Fibroblast of peridontal ligament (primary cell): Measurements from ENCODE around the gene U2AF2.

Experiments
- DNase-seq: peaks from one replicate; pipeline ENCODE4 v3.0.0-alpha.2; 2010; ENCODE audit errors: extremely low read depth

Gene U2AF2

DNA sequence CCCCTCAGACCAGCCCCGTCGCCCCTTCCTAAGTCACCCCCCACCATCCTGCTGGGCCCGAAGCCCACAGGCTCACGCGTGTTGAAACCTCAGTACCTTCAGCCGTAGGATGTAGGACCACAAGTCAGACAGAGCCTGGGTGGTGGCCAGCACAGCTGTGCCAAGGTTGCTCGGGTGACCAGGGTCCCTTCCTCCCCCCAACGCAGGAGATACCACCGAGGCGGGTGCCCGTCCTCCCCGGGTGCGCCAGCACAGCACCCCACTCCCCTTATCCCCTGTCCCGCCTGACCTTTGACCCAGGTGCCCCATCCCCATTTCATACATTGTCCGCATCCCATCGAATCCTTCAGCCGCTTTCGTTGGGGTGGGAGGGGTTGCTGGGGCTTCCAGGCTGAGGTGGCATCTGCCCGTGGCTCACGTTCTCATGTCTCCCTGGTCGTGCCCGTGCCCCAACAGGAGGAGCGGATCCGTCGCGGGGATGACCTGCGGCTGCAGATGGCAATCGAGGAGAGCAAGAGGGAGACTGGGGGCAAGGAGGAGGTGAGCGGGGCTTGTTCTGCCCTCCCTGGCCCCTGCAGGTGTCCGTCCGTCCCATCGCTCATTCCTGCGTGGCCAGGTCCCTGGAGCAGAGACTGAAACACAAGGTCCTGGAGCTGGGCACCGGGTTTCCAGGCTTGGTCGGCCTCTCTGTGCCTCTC is 34.7 kb downstream of the U2AF2 start:
- no peak for DNase-seq

- no peak for DNase-seq
These were observed 35.4 kb downstream of the U2AF2 start for GRCh38 chr19:55690109-55690768.

DNA sequence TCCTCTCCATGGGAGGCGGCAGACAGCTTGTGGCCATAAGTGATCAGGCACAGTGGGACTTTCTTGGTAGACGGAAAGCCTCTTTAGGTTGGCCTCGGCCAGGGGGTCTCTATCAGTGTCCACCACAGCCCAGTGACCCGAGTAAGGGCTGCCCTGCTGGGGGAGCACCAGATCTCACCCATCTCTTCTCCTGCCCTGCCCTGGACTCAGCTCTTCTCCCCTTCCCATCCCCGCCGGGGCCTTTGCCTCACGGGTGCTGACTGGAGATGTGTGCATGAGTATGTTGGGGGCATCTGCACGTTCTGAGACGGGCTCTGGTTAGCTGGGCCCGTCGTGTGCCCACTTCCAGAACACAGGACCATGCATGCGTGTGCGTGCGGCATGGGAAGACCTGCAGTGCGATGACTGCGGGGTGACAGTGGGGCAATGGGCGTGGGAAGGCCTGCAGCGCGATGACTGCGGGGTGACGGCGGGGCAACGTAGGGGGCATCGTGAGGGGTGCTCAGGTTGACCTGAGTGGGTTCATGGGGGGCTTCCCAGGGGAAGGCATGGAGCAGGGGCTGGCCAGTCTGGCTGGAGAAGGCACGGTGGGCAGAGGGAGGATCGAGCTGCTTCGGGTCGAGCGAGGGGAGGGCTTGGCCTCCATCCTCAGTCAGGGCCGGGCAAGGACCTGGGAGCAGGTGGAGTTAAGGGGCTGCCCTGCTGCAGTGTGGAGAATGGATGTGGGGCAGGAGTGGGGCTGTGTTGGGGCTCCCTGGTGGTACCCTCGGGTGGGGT is 36.1 kb downstream of the U2AF2 start:
- DNase-seq = no peak

DNA sequence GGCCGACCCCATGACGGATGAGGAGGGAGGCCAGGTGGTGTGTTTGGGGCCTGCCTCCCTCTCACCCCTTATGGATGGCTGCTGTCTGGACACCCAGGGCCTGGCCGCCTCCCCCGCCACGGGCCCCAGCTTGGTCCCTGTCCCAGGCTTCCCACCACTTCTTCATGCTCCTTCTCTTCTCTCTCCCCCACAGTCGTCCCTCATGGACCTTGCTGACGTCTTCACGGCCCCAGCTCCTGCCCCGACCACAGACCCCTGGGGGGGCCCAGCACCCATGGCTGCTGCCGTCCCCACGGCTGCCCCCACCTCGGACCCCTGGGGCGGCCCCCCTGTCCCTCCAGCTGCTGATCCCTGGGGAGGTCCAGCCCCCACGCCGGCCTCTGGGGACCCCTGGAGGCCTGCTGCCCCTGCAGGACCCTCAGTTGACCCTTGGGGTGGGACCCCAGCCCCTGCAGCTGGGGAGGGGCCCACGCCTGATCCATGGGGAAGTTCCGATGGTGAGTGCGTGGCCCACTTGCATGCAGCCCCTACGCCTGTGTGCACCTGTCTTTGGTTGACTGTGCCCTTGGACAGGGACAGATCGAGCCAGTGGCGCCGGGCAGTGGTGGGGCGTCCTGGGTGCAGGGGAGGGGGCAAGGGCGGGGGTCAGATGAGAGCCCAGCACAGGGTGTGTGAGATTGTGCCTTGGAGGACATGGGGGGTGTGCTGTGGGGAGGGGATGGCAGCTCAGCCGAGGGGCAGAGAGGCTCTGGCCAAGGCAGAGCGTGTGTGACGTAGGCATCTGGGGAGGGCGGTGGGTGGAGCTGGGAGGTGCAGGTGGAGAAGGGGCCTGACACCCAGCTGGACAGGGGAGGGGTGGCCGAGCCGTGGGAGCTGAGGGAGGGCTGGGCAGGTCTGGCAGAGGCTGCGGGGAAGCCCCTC is 37.0 kb downstream of the U2AF2 start:
- no peak for DNase-seq

DNA sequence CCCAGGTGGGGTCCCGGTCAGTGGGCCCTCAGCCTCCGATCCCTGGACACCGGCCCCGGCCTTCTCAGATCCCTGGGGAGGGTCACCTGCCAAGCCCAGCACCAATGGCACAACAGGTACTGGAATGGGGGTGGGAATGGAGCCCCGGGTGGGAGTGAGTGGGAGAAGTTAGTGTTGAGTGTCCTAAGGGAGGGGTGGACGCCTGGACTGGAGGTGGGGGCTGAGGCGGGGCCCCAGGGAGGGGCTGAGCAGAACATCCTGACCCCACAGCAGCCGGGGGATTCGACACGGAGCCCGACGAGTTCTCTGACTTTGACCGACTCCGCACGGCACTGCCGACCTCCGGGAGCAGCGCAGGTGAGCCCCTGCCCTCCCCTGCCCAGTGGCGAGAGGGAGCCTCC is 37.8 kb downstream of the U2AF2 start:
- no peak for DNase-seq

DNA sequence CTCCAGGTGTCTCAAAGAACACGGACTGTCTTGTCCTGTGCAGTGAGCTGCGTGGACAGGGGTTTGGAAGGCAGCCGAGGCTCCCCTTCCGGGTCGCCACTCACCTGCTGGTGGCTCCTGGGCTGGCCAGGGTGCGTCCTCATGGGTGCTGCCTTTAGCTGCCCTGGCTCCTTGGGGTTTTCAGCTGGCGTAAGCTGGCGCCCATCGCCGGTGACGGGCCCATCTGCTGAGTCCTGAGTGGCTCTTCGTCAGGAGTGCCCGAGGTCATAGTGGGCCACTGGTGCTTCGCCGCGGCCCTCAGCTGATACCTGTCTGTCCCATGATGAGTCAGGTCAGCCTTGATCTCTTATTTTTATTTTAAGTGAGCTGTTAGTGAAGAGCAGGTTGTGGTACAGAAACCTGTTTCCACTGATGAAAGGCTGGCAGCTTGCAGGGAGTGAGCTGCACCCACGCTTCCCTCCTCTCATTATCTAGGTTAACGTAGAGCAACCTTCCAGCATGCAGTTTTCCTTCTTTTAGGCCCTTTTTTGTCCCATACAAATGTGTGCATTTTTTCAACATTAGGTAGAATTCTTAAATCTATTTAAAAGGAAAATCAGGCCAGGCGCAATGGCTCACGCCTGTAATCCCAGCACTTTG is 38.6 kb downstream of the U2AF2 start:
- DNase-seq = no peak

DNA sequence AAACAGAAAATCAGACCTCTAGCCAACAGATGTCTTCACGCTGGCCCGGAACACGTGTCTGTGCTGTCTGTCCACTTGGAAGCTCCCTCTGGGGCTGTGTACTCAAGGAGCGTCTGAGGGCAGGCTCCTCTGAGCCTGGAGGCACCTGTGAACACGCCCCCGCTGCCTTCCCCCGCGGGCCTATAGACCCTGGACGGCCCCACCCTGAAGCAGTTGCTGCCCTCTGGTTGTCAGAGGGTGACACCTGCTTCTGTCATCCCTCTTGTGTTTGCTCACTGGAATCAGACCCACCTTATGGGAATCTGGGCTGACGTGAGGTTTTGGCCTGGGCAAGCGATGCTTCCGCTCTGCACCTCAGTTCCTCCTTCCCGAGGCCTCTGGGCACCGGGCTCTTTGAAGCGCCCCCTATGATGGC is 39.4 kb downstream of the U2AF2 start:
- no peak for DNase-seq

DNA sequence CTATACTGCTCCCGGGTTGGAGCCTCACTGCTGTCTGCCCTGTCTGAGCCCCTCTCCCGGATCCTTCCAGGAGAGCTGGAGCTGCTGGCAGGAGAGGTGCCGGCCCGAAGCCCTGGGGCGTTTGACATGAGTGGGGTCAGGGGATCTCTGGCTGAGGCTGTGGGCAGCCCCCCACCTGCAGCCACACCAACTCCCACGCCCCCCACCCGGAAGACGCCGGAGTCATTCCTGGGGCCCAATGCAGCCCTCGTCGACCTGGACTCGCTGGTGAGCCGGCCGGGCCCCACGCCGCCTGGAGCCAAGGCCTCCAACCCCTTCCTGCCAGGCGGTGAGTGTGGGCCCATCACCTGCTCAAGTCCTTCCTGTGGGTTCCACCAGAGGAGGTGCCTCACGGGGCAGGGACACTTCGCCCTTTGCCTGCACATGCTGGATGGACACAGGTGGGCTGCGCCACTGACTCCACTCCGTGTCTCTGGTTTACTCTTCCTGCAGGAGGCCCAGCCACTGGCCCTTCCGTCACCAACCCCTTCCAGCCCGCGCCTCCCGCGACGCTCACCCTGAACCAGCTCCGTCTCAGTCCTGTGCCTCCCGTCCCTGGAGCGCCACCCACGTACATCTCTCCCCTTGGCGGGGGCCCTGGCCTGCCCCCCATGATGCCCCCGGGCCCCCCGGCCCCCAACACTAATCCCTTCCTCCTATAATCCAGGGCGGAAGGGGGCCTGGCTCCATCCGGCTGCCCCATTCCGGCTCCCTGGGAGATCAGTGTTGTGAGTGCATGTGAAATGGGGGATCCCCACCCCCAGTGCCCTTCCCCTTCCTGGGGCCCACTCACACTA is 40.0 kb downstream of the U2AF2 start:
- DNase-seq = no peak

GRCh38 chr19:55695511-55696290 is 40.9 kb downstream of the U2AF2 start:
- no peak for DNase-seq

GRCh38 chr19:55696301-55697068 is 41.6 kb downstream of the U2AF2 start:
- DNase-seq = no peak

DNA sequence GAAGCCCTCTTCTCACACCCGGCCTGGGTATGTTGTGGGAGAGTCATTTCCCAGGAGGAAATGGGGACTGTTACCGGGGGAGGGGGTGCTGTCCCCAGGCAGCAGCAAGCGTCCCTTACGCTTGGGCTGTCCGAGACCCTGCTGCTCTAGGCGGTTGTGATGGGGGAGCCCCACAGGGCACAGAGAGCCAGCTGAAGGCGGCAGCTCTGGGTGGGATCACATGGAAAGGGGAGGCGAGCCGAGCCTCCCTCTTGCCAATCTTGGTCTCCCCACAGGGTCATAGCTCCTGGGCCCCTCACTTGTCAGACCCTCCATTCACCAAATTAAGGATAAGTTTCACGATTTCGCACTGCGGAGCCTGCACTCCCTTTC is 42.2 kb downstream of the U2AF2 start:
- DNase-seq = no peak

GRCh38 chr19:55697698-55698097 is 42.9 kb downstream of the U2AF2 start:
- DNase-seq = no peak

DNA sequence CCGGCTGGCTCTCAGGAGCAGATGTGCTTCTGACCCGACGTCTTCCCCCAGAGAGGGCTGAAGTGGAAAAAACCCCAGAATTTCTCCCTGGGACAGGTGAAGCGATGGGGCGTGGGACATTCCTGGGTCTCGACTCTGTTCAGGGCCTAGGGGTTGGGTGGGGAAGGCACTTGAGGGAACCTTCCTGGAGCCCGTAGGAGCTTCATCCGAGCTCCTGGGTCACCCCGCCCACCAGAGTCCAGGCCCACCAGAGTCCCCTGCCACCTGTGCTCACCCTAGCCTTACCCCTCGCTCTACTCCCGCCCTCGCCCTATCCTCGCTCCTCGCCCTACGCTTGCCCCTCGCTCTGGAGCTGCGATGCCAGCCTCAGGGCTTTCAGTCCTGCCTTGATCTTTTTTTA is 43.4 kb downstream of the U2AF2 start:
- no peak for DNase-seq

- no peak for DNase-seq
These were observed 44.4 kb downstream of the U2AF2 start for GRCh38 chr19:55699221-55699620.

- DNase-seq = no peak
These were observed 46.0 kb downstream of the U2AF2 start for GRCh38 chr19:55700813-55701212.

GRCh38 chr19:55702131-55702627 is 47.3 kb downstream of the U2AF2 start:
- no peak for DNase-seq

- DNase-seq = no peak
These were observed 49.0 kb downstream of the U2AF2 start for GRCh38 chr19:55703790-55704215.

- no peak for DNase-seq
These were observed 49.8 kb downstream of the U2AF2 start for GRCh38 chr19:55704494-55705245.
